ENCODE data around the gene HNF1B.

HNF1B gene

GRCh38 chr17:37761059-37761458 is 16.2 kb upstream of the HNF1B start:
- DNase-seq (ENCODE audit: low read depth): no peak
- H3K4me3 ChIP-seq (ENCODE audit: low read depth, low read length): no peak overlapping the region
- TF ChIP-seq CTCF (IDR thresholded peaks at IDR 0.05; ENCODE audit: low read depth, low read length, missing control alignments): no peak

- H3K4me3 ChIP-seq (ENCODE audit: low read depth, low read length): no peak overlapping the region
- TF ChIP-seq CTCF (IDR thresholded peaks at IDR 0.05; ENCODE audit: low read depth, low read length, missing control alignments): no peak
- DNase-seq (ENCODE audit: low read depth): no peak
Observed at GRCh38 chr17:37759014-37759637, 14.3 kb upstream of the HNF1B start.

- no peak overlapping the region for H3K4me3 ChIP-seq (ENCODE audit: low read depth, low read length)
- no peak for DNase-seq (ENCODE audit: low read depth)
- TF ChIP-seq CTCF (IDR thresholded peaks at IDR 0.05; ENCODE audit: low read depth, low read length, missing control alignments): no peak
Observed at GRCh38 chr17:37756051-37756450, 11.2 kb upstream of the HNF1B start.

- TF ChIP-seq CTCF (IDR thresholded peaks at IDR 0.05; ENCODE audit: low read depth, low read length, missing control alignments): no peak
- no peak overlapping the region for H3K4me3 ChIP-seq (ENCODE audit: low read depth, low read length)
- no peak for DNase-seq (ENCODE audit: low read depth)
Observed at GRCh38 chr17:37755455-37755854, 10.6 kb upstream of the HNF1B start.

DNA sequence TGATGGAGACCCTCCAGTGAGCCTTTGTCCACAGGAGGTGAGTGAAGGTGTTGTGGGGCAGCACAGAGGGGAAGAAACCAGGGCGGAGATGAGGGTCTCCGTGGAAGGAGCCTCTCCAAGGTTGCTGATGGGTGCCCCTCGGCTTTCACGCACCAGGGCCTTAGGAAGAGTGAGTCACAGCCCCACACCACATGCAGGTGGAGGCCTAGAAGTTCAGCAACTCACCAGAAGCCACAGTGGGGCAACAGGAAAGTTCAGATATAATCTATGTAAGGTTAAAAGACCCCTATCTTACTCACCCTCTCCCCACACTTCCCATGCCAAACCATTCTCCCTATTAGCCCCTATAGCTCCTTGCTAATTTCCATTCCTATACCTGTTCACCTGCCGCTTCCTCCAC is 9.5 kb upstream of the HNF1B start:
- no peak overlapping the region for H3K4me3 ChIP-seq (ENCODE audit: low read depth, low read length)
- no peak for TF ChIP-seq CTCF (IDR thresholded peaks at IDR 0.05; ENCODE audit: low read depth, low read length, missing control alignments)
- no peak for DNase-seq (ENCODE audit: low read depth)

- DNase-seq (ENCODE audit: low read depth): no peak
- TF ChIP-seq CTCF (IDR thresholded peaks at IDR 0.05; ENCODE audit: low read depth, low read length, missing control alignments): no peak
- no peak overlapping the region for H3K4me3 ChIP-seq (ENCODE audit: low read depth, low read length)
Observed at GRCh38 chr17:37752482-37752881, 7.6 kb upstream of the HNF1B start.

DNA sequence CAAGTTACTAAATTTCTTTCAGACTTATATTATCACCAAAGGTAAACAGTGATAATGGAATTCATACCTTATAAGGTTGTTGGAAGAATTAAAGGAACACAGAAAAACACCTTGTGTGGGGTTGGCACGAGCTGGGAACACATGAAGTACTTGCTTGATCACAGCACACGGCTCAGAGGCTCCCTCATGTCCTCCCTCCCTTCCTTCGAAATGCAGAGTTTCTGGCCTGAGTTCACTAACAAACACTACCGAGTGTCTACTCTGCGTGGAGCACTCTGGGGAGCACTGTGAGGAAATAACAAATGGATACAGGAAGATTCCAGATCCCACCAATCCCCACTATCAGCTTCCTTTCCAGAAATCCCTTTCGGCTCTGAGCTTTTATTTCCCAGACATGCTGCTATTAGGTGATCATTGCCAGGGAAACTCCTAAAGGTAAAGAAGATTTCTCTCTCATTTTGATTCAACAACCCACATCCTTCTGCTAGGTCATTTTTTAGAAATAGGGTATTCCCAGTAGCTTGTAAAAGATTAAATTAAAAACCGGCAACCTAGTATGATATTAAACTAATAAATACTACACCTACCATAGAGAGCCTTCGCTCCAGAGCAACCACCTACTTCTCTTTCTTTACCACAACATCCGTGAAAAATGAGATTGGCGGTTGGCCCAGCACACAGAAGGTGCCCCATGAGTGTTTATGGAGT is 6.1 kb upstream of the HNF1B start:
- H3K4me3 ChIP-seq (ENCODE audit: low read depth, low read length): no peak overlapping the region
- no peak for TF ChIP-seq CTCF (IDR thresholded peaks at IDR 0.05; ENCODE audit: low read depth, low read length, missing control alignments)
- no peak for DNase-seq (ENCODE audit: low read depth)

All from GM12864 (cell line).